Measurements from ENCODE around the gene SRP19. TPM values are rescaled to one million over a fixed set of nuclear protein-coding genes. Genes with fewer than 3 reads are reported as not detected.

The SRP19 gene
- total and polyA plus RNA-seq, 2 of the 8 experiments (the other 6 are each of a cell fraction or from before 2014, with no cell fraction given), result 27.5 to 79.9 TPM

- TF ChIP-seq PHF8 (conservative IDR thresholded peaks at IDR 0.05; ENCODE audit: low read depth, low read length), result no peak
- TF ChIP-seq GABPA (IDR thresholded peaks at IDR 0.05; ENCODE audit: borderline replicate concordance, insufficient read depth, low read length), result no peak
- no peak for TF ChIP-seq TBP (IDR thresholded peaks at IDR 0.05; ENCODE audit: low read depth, low read length)
- no peak for TF ChIP-seq CHD1 (IDR thresholded peaks at IDR 0.05; ENCODE audit: low read depth, low read length)
- TF ChIP-seq SP1 (IDR thresholded peaks at IDR 0.05; ENCODE audit: low read depth, low read length), result no peak
- TF ChIP-seq RFX5 (IDR thresholded peaks at IDR 0.05; ENCODE audit: borderline replicate concordance, low read depth, low read length), result no peak
- no peak for TF ChIP-seq CBX8 (IDR thresholded peaks at IDR 0.05; ENCODE audit: borderline replicate concordance, low read depth, low read length)
Observed at GRCh38 chr5:112812549-112812948, 48.5 kb upstream of the SRP19 start (continued).
